ENCODE results near the gene DOK4. TPM values are rescaled to one million over a fixed set of nuclear protein-coding genes. Genes with fewer than 3 reads are reported as not detected.

DOK4 gene
- polyA plus RNA-seq, 1 donor from 2014 or later, result 0.46 TPM

- peaks cover 20% of the 10 kb centered on the region for H3K27me3 Mint-ChIP-seq
- peaks cover 8 to 18% (median 13%) of the 10 kb centered on the region in 3 donors for H3K4me1 Mint-ChIP-seq
- no peaks in the 10 kb centered on the region for H3K36me3 Mint-ChIP-seq
- H3K4me3 Mint-ChIP-seq, result peak overlapping the region in 1 of 4 donors; percentile 54
- no peak overlapping the region for H3K27ac Mint-ChIP-seq
- no peaks in the 10 kb centered on the region for H3K9me3 Mint-ChIP-seq
These were observed 6.1 kb downstream of the DOK4 start for GRCh38 chr16:57479976-57480753.

- no peaks in the 10 kb centered on the region for H3K36me3 Mint-ChIP-seq
- H3K27ac Mint-ChIP-seq, result no peak overlapping the region
- H3K27me3 Mint-ChIP-seq, result peaks cover 16% of the 10 kb centered on the region
- H3K4me1 Mint-ChIP-seq, result peaks cover 8 to 20% (median 13%) of the 10 kb centered on the region in 3 donors
- H3K4me3 Mint-ChIP-seq, result peak overlapping the region in 1 of 4 donors; percentile 72
- no peaks in the 10 kb centered on the region for H3K9me3 Mint-ChIP-seq
These were observed 6.9 kb downstream of the DOK4 start for GRCh38 chr16:57479205-57479975.

GRCh38 chr16:57478396-57479204 is 7.7 kb downstream of the DOK4 start:
- H3K4me1 Mint-ChIP-seq, result peaks cover 8 to 20% (median 13%) of the 10 kb centered on the region in 3 donors
- no peak overlapping the region for H3K27ac Mint-ChIP-seq
- no peaks in the 10 kb centered on the region for H3K9me3 Mint-ChIP-seq
- H3K36me3 Mint-ChIP-seq, result no peaks in the 10 kb centered on the region
- peak overlapping the region in 3 of 4 donors; percentile 4 to 80 (median 80) for H3K4me3 Mint-ChIP-seq
- peaks cover 16% of the 10 kb centered on the region for H3K27me3 Mint-ChIP-seq

GRCh38 chr16:57477531-57478202 is 8.6 kb downstream of the DOK4 start:
- Mint-ChIP-seq H3K27ac (no peak overlapping the region), H3K36me3 (no peaks in the 10 kb centered on the region), H3K27me3 (peaks cover 14% of the 10 kb centered on the region), H3K4me3 (no peak overlapping the region), H3K4me1 (peaks cover 8 to 23% (median 13%) of the 10 kb centered on the region in 3 donors), H3K9me3 (no peaks in the 10 kb centered on the region)

- Mint-ChIP-seq H3K9me3 (no peaks in the 10 kb centered on the region), H3K27me3 (peaks cover 14% of the 10 kb centered on the region), H3K4me1 (peaks cover 8 to 24% (median 13%) of the 10 kb centered on the region in 3 donors), H3K27ac (no peak overlapping the region), H3K36me3 (no peaks in the 10 kb centered on the region), H3K4me3 (peak overlapping the region in 1 of 4 donors; percentile 63)
These were observed 9.5 kb downstream of the DOK4 start for GRCh38 chr16:57476546-57477410.

GRCh38 chr16:57475711-57476339 is 10.5 kb downstream of the DOK4 start:
- Mint-ChIP-seq H3K4me1 (peaks cover 8 to 24% (median 13%) of the 10 kb centered on the region in 3 donors), H3K4me3 (peak overlapping the region in 2 of 4 donors; percentile 32 to 39), H3K9me3 (no peaks in the 10 kb centered on the region), H3K36me3 (no peaks in the 10 kb centered on the region), H3K27me3 (peaks cover 12% of the 10 kb centered on the region), H3K27ac (no peak overlapping the region)

- H3K4me3 Mint-ChIP-seq, result no peak overlapping the region
- H3K27ac Mint-ChIP-seq, result peak overlapping the region in 1 of 3 donors; percentile 55
- no peaks in the 10 kb centered on the region for H3K9me3 Mint-ChIP-seq
- no peaks in the 10 kb centered on the region for H3K36me3 Mint-ChIP-seq
- H3K4me1 Mint-ChIP-seq, result peaks cover 8 to 20% (median 13%) of the 10 kb centered on the region in 3 donors
- H3K27me3 Mint-ChIP-seq, result peaks cover 10% of the 10 kb centered on the region
These were observed 11.3 kb downstream of the DOK4 start for GRCh38 chr16:57474671-57475661.

GRCh38 chr16:57473906-57474305 is 12.4 kb downstream of the DOK4 start:
- Mint-ChIP-seq H3K9me3 (no peaks in the 10 kb centered on the region), H3K4me1 (peaks cover 6 to 17% (median 8%) of the 10 kb centered on the region in 3 donors), H3K27ac (no peak overlapping the region), H3K36me3 (no peaks in the 10 kb centered on the region), H3K27me3 (peaks cover 3% of the 10 kb centered on the region), H3K4me3 (no peak overlapping the region)

GRCh38 chr16:57473176-57473840 is 13.0 kb downstream of the DOK4 start:
- H3K4me3 Mint-ChIP-seq, result no peak overlapping the region
- no peak overlapping the region for H3K27ac Mint-ChIP-seq
- peaks cover 2 to 12% (median 3%) of the 10 kb centered on the region in 3 donors for H3K4me1 Mint-ChIP-seq
- no peaks in the 10 kb centered on the region for H3K27me3 Mint-ChIP-seq
- no peaks in the 10 kb centered on the region for H3K36me3 Mint-ChIP-seq
- no peaks in the 10 kb centered on the region for H3K9me3 Mint-ChIP-seq

- H3K9me3 Mint-ChIP-seq, result no peaks in the 10 kb centered on the region
- H3K27me3 Mint-ChIP-seq, result no peaks in the 10 kb centered on the region
- no peak overlapping the region for H3K4me3 Mint-ChIP-seq
- no peak overlapping the region for H3K27ac Mint-ChIP-seq
- no peaks in the 10 kb centered on the region for H3K36me3 Mint-ChIP-seq
- H3K4me1 Mint-ChIP-seq, result peaks cover 2 to 12% (median 3%) of the 10 kb centered on the region in 3 donors
These were observed 13.6 kb downstream of the DOK4 start for GRCh38 chr16:57472665-57473060.

GRCh38 chr16:57471852-57472664 is 14.2 kb downstream of the DOK4 start:
- no peaks in the 10 kb centered on the region for H3K36me3 Mint-ChIP-seq
- H3K27ac Mint-ChIP-seq, result no peak overlapping the region
- H3K27me3 Mint-ChIP-seq, result no peaks in the 10 kb centered on the region
- H3K9me3 Mint-ChIP-seq, result no peaks in the 10 kb centered on the region
- no peak overlapping the region for H3K4me3 Mint-ChIP-seq
- peaks cover 2 to 12% (median 3%) of the 10 kb centered on the region in 3 donors for H3K4me1 Mint-ChIP-seq
